GM23248 (cell line): Measurements from ENCODE around the gene CUL2.

Source experiments
- EZH2 ChIP-seq: fragments of 200-600 bp; sonication (generic); IDR thresholded peaks from 2 replicates; pipeline ENCODE4 v1.6.1; 2018; ENCODE audit warnings: antibody characterized with exemption, mild to moderate bottlenecking; ENCODE audit not compliant: insufficient read depth, poor library complexity, severe bottlenecking
- EZH2phosphoT487 ChIP-seq: fragments of 200-600 bp; sonication (generic); IDR thresholded peaks from 2 replicates; pipeline ENCODE4 v1.6.1; 2018; ENCODE audit warnings: antibody characterized with exemption, moderate library complexity, mild to moderate bottlenecking, low read depth; ENCODE audit not compliant: insufficient read depth

DNA sequence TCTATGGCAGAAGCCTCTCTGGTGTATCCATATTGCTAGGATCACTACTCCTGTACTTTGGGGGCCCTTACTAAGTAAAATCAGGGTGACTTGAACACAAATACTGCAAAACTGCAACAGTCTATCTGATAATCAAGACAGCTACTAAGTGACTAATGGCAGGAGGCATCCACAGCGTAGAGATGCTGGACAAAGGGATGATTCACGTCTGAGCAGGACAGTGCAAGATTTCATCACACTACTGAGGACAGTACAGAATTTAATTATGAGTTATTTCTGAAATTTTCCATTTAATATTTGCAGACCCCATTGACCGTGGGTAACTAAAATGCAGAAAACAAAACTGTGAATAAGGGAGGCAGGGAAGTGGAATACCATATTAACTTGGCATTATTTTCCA lies 10.4 kb downstream of the CUL2 start:
- no peak for TF ChIP-seq EZH2
- no peak for TF ChIP-seq EZH2phosphoT487
